NK-92 treated with Interleukin-12 subunit alpha and Interleukin-12 subunit beta, amount 100 ng/mL, for 24 hours (cell line): Measurements from ENCODE around the gene STK24.

Experiments
- DNase-seq: peaks from one replicate; lab custom pipeline; 2025; lab: John Stamatoyannopoulos, UW

STK24 gene

DNA sequence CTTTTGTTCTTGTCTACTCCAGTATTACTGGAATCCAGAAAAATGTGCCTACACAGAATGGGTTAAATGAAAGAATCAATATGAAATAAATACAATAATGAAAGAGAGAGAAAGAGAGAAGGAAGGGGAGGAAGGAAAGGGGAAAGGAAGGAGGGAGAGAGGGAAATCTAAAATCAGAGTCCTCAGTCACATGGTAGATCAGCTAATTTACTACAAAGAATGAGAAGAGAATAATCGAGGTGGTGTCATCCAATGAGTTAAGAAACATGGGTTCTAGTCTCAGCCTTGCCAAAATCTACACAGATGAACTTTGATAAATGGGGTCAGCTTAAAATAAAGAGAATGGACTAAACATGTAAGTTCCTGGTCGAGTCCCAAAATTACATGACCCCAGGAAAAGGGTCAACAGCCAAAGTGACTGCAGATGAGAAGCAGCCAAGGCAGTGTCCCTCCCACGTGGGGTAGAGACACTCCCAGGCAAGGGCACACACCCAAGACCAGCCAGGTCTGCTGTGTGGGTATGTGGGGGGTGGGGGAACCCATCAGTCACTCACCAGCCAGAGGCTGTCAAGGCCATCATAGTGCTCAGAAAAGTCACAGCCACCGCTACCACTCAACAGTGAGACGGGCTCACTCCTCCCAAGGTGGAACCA is 103.6 kb downstream of the STK24 start:
- DNase-seq = no peak

DNA sequence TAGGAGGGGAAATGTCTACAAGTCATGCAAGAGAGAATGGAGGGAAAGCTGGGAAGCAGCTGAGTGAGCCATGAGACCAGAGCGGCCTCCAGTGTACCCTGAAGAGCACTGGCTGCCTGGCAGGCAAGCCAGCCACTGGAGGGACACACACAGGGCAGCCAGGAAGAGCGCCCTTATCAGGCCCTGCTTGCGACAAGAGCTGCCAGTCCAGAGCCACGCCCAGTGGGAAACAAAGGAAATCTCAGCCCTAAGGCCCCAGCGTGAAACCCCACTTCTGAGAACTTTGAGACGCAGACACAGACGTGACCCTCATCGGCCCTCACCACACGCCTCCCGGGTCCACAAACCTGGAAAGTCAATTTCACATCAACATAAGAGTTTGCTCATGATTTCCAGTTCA is 105.0 kb downstream of the STK24 start:
- no peak for DNase-seq

DNA sequence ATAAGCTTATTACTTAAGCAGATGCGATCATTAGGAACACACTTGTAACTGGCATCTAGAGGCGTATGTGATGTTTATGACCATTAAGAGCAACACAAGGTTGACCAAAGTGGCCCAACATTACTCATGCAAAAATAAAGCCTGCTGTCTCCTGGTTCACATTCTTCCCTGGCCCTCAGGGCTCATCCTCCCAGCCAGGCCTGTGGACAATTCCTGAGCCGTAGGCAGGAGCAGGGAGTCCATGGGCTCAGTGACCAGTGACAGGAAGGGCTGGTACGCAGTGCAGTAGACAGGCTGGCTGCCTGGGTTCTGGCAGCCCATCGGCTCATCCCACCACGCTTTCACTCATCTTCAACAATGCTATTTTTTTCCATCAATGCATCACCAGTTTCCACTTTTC is 106.0 kb downstream of the STK24 start:
- no peak for DNase-seq

DNA sequence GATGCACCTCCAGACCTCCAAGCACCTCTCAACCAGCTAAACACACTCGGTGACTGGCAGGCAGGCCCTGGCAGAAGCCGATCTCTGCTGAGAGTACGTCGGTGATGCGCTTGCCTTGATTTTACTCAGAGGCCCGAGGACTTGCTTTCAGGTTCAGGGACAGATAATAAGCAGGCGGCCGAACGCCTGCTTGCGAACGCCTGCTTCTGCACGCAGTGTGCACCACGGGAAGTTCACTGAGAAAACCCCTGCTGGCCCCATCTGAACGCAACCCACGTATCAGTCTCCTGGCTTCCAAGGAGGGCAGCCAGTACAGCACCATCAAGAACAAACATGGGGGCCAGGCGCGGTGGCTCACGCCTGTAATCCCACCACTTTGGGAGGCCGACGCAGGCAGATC is 108.0 kb downstream of the STK24 start:
- DNase-seq = no peak

DNA sequence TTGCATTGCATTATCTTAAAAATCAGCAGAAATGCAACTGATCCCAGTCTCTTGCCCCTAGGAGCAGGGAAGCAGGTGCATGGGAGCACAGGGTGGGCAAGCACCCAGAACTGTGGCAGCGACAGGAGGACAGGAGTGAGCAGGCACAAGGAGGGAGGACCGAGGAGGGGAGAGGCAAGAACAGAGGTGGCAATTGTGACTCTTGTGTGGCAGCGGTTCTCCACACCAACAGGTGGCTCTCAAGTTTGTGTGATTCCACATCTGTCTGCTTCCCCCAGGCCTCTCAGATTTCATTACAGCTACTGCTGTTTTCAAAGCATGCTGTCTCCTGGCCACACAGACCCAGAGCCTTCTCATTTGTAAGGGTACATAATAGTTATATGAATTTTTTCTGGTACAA is 108.5 kb downstream of the STK24 start:
- DNase-seq = no peak

DNA sequence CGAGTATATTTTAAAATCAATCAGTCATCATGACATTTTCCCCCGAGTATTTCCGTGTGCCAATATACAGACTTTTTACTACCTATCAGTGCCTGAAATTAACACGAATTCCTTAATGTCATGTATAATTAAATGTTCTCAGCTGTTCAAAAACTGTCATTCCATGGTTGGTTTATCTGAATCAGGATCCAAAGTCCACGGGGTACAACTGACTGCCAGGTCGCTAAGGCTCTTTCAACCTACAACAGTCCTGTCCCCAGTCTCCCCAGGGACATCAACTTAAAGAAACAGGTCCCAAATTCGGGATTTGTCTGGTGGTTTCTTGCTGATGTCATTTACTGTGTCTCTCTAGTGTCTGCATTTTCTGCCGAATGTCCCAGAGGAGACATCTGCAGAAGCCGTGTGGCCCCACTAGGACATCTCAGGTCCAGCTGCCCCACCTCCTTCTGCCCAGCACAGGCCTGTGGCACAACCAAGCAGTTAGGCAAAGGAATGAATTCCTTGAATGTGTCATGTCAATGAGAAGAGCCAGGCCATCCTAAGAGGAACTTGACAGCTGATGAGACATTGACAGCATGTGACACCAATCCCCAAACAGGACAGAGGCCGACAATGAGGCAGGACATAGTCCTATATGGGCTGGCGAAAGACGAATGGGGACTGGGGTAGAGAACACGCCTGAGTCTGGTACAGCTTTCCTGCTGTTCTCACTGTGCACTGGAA is 109.5 kb downstream of the STK24 start:
- DNase-seq = no peak

DNA sequence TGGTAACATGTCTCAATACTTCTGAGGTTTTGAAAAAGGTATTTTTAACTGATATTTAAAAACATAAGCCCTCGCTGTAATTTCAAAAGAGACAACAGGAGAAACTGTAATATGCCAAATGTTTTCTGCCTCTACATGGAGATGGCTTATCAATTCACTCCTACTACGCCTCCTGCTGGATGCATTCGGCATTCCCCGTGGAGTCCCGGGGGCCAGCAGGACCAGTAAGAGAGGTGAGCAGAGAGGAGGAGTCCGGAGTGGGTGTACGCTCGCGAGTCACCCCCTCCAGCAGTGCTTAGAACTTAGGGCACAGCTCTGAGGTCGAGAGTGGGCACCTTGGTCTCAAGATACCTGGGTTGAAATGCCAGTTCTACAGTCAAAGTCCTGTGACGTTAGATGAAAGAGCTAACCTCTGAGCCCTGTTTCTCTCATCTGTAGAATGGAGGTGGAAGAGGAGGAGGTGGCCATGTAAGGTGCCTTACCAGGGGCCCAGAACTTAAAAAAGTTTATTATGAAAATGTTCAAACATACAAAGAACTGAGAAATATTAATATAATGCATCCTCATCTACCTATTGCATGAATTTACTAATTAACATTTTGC is 110.2 kb downstream of the STK24 start:
- DNase-seq = no peak

DNA sequence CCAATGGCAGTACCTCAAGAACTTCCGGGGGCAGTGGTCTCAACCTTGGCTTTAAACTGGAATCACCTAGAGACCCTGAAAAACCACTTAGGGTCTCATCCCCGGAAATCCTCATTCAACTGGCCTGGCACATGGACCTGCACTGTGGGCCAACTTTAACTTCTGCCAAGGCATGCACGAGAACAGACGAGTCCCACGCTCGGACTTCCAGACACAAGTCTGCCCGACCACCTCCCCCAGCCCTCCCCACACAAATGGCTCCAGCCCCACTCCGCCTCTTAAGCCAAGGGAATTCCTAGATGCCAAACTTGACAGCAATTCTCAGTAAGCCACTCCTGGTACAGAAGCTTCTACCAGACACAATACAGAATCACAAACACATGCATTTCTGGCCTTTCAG is 114.0 kb downstream of the STK24 start:
- DNase-seq = no peak

DNA sequence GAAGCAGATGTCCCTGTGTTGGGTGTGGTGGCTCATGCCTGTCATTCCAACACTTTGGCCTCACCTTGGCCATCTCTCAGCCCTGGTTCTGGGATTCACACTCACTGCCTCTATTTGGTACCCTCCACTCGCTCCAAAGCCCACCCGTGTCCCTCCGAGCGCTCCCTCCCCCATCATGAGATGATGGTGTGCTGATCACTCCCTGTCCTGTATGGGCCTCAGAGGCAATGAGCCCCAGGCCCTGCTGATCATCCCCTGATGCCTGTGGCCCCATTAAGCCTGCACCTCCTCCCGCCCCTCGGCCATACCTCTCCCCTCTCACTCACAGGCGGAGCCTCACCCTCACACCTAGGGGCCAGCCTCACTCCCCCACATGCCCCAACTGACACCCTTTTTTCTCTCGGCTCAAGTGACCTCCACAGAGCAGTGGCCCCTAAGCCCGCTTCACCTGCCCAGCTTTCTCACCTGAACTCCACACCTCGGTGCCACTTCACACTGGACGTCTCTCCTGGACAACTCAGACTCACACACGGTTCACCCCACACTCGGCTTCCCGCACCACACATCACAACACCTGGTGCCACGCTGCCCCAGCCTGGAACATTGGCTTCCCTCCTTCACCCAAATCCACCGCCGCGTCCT is 114.5 kb downstream of the STK24 start:
- no peak for DNase-seq

DNA sequence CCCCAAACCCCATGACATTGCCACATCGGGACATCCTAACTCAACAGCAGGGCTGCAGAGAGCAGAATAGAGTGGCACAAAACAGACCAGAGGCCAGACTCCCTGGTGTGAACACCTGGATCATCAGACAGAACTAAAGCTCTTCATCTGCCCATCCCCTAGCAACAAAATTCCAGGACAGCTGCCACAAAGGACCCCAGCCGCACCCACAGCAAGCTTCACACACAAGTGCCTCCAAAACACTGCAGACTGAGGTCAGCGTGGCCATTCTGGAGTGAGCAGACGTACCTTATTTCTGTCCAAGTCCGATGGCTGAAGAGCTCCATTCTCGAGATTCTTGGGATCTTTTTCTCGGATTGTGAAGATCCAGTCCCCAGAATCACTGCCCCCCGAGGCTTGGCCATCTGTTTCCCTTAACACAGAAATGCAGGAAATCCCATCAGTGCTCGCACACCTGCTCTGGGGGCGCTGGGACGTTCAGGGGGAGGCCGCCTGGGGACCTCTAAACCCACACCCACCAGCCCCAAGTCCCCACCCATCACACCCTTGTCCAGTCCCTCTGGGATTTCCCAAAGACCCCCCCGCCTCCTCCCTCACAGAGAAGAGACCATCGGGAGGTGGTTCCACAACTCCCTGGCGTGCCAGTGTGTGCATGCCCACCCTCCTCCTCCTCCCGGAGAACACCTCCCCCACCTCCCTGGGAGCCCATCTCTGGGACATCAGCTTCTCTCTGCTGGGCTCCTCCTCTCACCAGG is 115.2 kb downstream of the STK24 start:
- no peak for DNase-seq

DNA sequence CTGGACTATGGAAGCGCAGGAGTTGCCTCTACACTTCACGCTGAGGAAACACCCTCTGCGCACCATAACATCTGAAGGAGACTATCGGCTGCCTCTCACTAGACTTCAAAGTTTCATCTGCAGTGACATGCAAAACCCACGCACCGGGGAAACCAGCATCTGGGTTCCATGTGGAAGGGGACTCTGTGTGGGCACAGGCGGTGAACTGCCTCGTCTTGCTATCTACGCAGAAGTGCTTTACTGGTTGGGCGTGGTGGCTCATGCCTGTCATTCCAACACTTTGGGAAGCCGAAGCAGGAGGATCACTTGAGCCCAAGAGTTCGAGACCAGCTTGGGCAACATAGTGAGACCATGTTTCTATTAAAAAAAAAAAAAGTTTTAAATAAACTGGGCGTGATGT is 116.4 kb downstream of the STK24 start:
- no peak for DNase-seq

DNA sequence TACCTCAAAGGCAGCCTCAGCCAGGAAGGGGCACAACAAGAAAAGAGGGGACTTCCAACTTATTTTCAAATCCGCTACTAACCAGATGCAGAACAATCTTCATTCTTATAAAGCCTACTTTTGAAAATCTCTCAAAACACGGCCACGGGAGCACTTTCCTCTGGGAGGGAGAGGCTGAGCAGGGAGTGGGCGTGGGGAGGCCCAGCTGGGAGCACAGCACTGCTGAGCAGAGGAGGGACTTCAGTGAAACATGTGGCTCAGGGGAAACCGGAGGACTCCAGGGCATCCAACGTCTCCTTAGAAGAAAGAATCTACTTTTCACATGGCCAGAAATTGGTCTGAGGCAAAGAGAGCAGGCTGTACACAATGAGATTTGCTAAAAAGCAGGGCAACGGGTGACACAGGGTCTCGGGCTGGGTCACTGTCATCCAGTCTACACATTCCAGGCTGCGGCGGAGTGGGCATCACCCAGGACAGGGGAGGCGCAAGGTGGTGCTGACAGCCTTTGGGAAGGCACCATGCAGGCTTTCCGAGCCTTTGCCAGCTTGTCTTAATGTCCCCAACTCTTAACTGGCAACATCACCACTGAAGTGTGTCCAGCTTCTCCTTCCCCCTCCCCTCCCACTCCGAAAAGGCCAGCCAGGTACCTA is 117.1 kb downstream of the STK24 start:
- DNase-seq = no peak

DNA sequence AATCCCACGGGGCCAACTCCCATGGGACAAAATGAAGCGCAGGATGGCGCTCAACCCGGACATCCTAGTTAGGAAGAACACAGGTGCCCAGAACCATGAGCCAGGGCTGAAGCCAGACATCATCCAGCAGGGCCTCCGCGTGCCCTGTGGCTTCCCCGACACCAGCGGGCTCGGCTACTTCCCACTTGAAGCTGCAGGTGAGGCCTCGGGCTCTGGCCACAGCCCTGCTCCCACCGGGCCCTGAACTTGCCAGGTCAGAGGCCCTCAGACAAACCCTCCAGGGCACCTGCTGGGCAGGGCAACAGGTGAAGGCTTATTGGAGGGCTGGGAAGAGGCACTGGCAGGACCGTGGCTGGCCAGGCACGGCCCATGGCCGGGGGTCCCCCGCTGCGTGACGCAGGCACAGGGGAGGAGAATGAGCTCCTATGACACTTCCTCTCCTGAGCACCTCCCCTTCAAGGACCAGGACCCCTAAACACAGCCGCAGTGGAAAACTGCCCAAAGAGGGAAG is 117.7 kb downstream of the STK24 start:
- DNase-seq = no peak

DNA sequence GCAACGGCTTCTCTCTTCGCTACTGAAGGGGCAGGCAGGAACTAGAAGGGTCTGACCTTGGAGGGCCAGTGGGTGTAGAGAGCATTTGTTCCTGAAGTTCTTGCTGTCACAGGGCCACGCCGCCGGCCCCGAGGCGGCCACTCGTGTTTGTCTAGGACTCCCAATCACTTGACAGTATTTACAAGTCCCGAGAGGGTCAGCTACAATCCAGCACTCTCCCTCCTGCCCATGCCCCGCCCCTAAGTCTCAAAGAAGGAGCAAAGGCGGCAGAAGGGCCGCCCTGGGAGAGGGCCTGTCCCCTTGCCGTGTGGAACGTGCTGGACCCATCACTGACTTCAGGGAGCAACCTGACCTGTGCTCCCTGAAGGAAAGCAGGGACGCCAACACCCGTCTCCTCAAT is 118.5 kb downstream of the STK24 start:
- DNase-seq = no peak

DNA sequence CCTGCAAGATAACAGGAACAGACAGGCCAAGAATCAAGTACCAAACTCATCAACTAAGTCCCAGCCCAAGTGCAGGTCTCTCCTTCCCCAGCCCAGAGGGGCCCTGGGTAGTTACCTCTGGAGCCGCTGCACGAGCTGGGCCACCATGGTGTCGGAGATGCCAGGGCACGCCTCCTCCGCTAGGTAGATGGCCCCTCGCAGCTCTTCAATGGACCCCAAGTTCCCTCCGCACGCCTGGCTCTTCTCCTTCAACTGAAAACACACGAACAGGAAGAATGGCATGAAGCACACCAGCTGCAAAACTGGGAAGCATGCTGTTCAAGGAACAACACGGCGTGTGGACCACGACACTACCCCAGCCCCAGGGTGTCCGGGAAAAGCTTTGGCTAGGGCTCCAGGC is 119.9 kb downstream of the STK24 start:
- no peak for DNase-seq

DNA sequence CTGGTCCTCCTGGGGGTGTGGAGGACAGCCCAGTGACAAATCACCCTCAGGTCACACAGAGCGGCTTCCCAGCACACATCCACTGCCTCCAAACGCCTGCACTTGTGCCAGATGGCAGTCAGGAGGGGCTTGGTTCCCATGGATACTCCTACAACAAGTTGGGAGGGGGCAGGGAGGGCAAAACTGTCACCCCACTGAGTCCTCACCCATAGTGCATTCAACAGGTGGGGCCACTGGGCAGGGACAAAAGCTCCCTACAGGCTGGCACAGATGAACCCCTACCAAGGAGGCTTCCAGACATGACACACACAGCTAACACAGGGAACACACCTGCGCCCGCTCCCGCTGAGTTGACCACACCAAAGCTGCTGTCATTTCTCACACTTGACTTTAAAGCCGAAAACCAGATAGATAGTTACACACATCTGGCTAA is 120.5 kb downstream of the STK24 start:
- DNase-seq = no peak

DNA sequence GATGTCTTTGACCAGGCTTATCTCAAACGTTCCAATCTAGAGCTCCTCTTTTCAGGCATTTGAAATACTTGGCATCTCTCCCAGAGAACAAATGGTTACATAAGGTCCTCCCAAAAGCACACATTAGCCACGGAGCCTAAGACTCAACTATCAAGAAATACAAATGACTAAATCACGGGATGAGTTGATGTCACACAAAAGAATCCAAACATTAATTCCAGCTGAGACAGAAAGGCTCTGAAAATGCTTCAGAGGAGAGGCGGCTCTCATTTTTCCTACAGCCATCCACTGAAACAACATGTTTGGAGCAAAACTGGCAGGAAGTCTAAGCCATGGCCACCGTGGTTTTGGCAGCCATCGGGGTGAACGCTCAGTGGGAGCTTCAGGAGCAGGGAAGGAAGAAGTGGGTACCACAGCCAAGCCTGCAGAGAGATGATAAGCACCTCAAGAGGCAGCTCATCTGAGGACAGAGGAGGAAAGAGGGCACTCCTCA is 122.5 kb downstream of the STK24 start:
- DNase-seq = no peak

DNA sequence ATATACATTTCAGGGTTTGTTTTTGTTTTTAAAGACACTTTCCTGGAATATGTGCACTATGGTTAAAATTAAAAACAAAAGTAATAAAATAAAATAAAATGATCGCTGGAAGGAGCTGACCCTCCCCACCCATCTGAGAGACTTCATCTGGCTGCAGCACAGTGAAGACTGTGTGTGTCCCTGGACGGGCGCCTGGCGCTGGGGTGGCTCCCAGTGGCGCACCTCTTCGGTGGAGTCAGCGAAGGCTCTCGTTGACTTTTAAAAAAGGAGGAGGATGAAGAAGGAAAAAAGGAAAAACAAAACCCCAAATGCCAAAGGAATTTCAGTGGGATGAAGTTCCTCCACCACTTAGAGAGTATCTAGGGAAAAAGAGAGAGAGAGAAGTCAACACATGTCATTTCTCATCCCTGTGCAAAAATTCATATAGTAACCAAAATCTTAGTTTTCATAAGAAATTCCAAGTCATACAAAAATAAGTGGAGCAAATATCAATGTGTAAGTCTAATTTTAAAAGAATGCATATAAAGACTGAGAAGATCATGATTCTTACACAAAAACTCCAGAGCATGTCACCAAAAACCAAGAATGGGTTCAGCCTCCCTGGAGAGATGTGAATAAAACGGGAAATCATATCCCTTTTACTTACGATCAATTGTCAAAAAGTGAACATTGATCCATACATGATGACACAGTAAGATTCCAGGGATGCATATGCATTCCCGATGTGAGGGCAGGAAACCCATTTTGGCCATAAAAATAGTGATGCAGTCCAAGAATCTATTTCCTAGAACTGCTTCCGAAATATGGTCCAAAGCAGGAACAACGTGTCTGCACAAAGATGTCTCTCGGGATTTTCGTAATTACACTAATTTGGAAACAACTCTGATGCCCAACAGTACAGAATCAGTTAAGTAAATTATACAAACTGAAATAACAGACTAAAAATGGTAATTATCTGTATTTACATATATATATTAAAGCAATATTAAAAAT is 123.8 kb downstream of the STK24 start:
- no peak for DNase-seq

DNA sequence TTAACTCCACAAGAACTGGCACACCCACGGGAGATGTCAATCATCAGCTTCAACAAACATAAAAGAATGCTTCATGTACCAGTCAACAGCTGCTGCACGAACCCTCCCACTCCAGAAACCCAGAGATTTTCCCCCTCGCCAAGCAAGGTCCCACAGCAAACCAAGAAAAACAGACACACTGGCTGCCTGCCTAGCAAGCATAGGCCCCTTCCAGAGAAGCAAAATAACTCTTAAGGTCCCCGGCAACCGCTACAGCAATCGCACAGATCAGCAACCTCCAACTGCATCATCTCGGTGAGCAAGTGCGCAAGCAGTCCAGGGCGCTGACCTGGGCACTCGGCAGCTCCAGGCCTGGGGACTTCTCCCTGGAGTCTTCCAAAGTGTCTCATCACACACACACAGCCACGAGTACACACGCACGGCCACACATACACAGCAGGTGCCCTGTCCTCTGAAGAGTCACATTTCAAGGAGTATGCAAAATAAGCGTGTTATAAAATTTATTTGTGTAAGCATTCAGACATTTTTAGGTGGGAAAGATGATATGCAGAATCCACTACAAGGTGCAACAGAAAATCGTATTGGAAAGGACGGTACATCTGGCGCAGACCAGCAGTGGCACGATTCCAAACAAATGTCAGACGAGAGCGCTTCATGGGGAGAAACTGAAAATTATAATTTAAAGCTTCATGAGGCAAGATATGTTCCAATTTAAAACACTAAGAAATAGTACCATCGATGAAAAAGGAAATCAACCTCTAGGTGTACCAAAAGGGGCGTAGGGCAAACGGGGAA is 125.0 kb downstream of the STK24 start:
- no peak for DNase-seq
